Subcutaneous abdominal adipose tissue (tissue), 5 donors: Measurements from ENCODE around the gene ANKRD34C.

ENCODE experiments used
- H3K27ac ChIP-seq: one replicate; pipeline ENCODE4 v1.7.0; 2013; ENCODE audit warnings: low read depth, mild to moderate bottlenecking, inconsistent platforms, low read length, moderate library complexity
- H3K27me3 ChIP-seq, 5 donors: one replicate each; pipeline ENCODE4 v1.7.0; 2013; ENCODE audit warnings: low read length in 5 of 5, inconsistent platforms in 1 of 5; ENCODE audit not compliant: control insufficient read depth in 5 of 5, insufficient read depth in 4 of 5
- H3K36me3 ChIP-seq, 5 donors: one replicate each; pipeline ENCODE4 v1.7.0; 2013; ENCODE audit warnings: low read length in 5 of 5; ENCODE audit not compliant: control insufficient read depth in 5 of 5, insufficient read depth in 5 of 5
- H3K4me1 ChIP-seq, 5 donors: one replicate each; pipeline ENCODE4 v1.7.0; 2013; ENCODE audit warnings: low read length in 5 of 5, mild to moderate bottlenecking in 3 of 5, moderate library complexity in 1 of 5; ENCODE audit not compliant: control insufficient read depth in 5 of 5, insufficient read depth in 5 of 5
- H3K4me3 ChIP-seq, 5 donors: one replicate each; pipeline ENCODE4 v1.7.0; 2013; ENCODE audit warnings: low read length in 5 of 5, low read depth in 1 of 5
- H3K9ac ChIP-seq, 5 donors: one replicate each; pipeline ENCODE4 v1.7.0; 2013; ENCODE audit warnings: low read length in 5 of 5, mild to moderate bottlenecking in 4 of 5, moderate library complexity in 3 of 5
- H3K9me3 ChIP-seq, 5 donors: one replicate each; pipeline ENCODE4 v1.7.0; 2013; ENCODE audit warnings: low read length in 5 of 5; ENCODE audit not compliant: control insufficient read depth in 5 of 5
- donor health status: healthy.
- donor health status: healthy.
- donor health status: healthy.
- donor health status: healthy.
- donor health status: healthy.

The ANKRD34C gene

DNA sequence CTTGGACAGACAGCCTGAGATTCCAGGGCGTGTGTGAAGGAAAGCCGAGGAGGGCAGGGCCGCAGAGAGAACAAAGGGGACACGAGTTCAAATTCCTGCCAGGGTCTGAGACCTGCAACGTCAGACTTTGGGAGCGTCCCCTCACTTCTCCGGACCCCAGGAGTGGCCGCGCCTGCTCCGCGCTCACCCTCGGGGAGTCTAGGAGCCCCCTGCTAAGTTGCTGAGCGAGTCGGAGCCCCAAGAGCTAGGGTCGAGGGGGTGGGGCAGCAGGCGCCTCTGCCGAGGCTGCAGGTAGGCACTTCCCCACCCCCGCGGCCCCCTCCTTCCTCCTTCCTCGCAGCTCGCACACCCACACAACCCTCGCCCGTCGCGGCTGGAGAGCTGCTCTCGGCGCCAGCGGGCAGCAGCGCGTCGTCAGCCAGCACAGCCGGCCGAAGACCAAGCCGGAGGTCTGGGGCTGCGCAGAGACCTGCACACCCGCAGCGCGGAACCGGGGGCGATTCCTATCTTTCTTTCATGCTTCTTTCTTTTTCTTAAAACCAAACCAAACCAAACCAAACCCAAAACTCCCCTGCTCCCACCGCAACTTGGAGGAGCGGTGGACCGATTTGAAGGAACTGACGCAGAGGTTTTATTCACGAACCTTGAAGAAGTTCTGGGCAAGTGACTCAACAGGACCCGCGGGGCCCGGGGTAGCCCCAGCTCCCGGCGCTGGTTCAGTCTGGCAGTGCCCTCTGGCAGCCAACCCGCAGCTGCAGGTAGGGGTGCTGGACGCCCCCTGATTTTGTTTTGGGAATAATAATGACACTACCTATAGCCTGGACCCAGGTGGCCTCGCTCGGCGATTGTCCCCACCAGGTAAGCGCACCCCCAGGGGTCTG, at the start of gene ANKRD34C:
ANKRD34C (plus strand) TSS at position 352 of the 881 bp plus-strand sequence. CDS start 10,563 bp downstream, outside the sequence.
- no peaks in the 10 kb centered on the region for H3K4me1 ChIP-seq
- peaks cover 22 to 37% (median 27%) of the 10 kb centered on the region in 5 donors for H3K27me3 ChIP-seq
- no peak within 1 kb of the TSS for H3K27ac ChIP-seq
- H3K9ac ChIP-seq, result no peak within 1 kb of the TSS
- H3K9me3 ChIP-seq, result peaks cover 0 to 9% (median 4%) of the 10 kb centered on the region in 5 donors
- no peaks in the 10 kb centered on the region for H3K36me3 ChIP-seq
- H3K4me3 ChIP-seq, result no peak within 1 kb of the TSS

GRCh38 chr15:79233236-79233635, 49.3 kb upstream of the ANKRD34C start:
- Histone ChIP-seq H3K36me3 (no peaks in the 10 kb centered on the region), H3K4me1 (no peaks in the 10 kb centered on the region), H3K4me3 (no peak overlapping the region), H3K27ac (no peak overlapping the region), H3K9me3 (peaks cover 3 to 16% (median 11%) of the 10 kb centered on the region in 5 donors), H3K9ac (no peak overlapping the region), H3K27me3 (peaks cover 0 to 14% (median 3%) of the 10 kb centered on the region in 5 donors)

- peaks cover 0 to 14% (median 5%) of the 10 kb centered on the region in 5 donors for H3K27me3 ChIP-seq
- H3K4me1 ChIP-seq, result peaks cover 0 to 1% (median 0%) of the 10 kb centered on the region in 5 donors
- H3K9me3 ChIP-seq, result no peaks in the 10 kb centered on the region
- H3K9ac ChIP-seq, result no peak overlapping the region
- no peak overlapping the region for H3K4me3 ChIP-seq
- H3K27ac ChIP-seq, result no peak overlapping the region
- H3K36me3 ChIP-seq, result no peaks in the 10 kb centered on the region
Observed at GRCh38 chr15:79240036-79240435, 42.5 kb upstream of the ANKRD34C start.

DNA sequence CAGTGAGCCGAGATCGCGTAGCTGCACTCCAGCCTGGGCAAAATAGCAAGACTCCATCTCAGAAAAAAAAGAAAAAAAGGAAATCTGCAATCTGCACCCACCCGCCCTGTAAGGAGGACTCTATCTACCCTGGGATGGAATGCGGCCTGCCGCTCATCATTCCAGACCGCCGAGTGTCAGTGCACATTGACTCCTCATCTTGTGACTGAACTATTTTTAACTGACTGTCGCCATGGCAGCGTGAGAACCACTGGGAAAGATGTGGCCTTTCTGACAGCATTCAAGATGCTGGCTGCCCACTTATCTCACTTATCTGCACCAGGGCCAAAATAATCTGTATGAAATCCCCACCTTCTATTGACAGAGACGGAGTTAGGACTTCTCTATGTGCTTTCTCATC, 38.8 kb upstream of the ANKRD34C start:
- Histone ChIP-seq H3K36me3 (no peaks in the 10 kb centered on the region), H3K9ac (no peak overlapping the region), H3K9me3 (no peaks in the 10 kb centered on the region), H3K4me3 (no peak overlapping the region), H3K4me1 (peaks cover 0 to 1% (median 0%) of the 10 kb centered on the region in 5 donors), H3K27me3 (peaks cover 0 to 6% (median 0%) of the 10 kb centered on the region in 5 donors), H3K27ac (no peak overlapping the region)

DNA sequence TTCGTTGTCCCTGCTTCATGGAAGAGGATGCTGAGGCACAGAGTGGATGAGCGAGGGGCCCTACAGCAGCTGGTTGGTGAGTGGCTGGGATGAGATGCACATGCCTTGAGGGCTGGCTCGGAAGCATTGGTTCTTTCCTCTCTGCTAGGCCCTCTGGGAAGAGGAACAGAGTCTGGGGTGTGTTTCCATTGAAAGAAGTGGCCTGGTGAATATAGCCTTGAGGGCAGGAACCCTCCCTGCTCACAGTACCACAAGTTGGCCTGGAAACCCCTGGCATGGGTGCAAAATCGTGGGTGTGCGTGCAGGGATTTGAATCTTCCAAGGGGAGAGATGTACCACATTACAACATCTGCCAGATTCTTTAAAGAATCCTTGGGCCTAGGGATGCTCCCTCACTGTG, 37.6 kb upstream of the ANKRD34C start:
- Histone ChIP-seq H3K27me3 (peaks cover 0 to 2% (median 0%) of the 10 kb centered on the region in 5 donors), H3K4me3 (no peak overlapping the region), H3K9me3 (no peaks in the 10 kb centered on the region), H3K27ac (no peak overlapping the region), H3K4me1 (peaks cover 0 to 1% (median 0%) of the 10 kb centered on the region in 5 donors), H3K9ac (no peak overlapping the region), H3K36me3 (no peaks in the 10 kb centered on the region)

DNA sequence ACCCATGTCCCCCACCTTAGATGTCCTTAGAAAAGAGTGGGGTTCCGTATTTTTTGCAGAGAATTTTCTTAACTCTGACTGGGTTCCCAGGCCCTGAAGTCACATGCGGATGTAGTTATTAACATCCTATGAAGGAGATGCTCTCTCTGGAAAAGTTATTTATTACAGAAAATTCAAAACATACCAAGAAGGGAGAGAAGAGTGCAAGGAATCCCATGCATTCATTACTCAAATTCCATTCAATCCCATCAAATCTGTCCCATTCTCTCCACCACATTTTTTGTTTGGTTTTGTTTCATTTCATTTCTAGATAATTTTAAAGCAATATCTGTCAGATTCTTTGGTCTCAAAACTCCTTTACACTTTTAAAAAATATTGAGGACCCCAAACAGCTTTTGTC, 34.3 kb upstream of the ANKRD34C start:
- Histone ChIP-seq H3K27ac (no peak overlapping the region), H3K9ac (no peak overlapping the region), H3K36me3 (no peaks in the 10 kb centered on the region), H3K27me3 (peaks cover 0 to 7% (median 2%) of the 10 kb centered on the region in 5 donors), H3K4me1 (no peaks in the 10 kb centered on the region), H3K4me3 (no peak overlapping the region), H3K9me3 (no peaks in the 10 kb centered on the region)

- H3K4me1 ChIP-seq, result no peaks in the 10 kb centered on the region
- H3K4me3 ChIP-seq, result no peak overlapping the region
- H3K27me3 ChIP-seq, result peaks cover 0 to 12% (median 6%) of the 10 kb centered on the region in 5 donors
- no peak overlapping the region for H3K27ac ChIP-seq
- no peaks in the 10 kb centered on the region for H3K36me3 ChIP-seq
- H3K9ac ChIP-seq, result no peak overlapping the region
- H3K9me3 ChIP-seq, result peaks cover 0 to 2% (median 0%) of the 10 kb centered on the region in 5 donors
Observed at GRCh38 chr15:79257454-79257853, 25.1 kb upstream of the ANKRD34C start.

- Histone ChIP-seq H3K9me3 (peaks cover 0 to 1% (median 0%) of the 10 kb centered on the region in 5 donors), H3K27ac (no peak overlapping the region), H3K9ac (no peak overlapping the region), H3K4me3 (no peak overlapping the region), H3K4me1 (peaks cover 0 to 4% (median 0%) of the 10 kb centered on the region in 5 donors), H3K27me3 (peaks cover 3 to 14% (median 4%) of the 10 kb centered on the region in 5 donors), H3K36me3 (no peaks in the 10 kb centered on the region)
Observed at GRCh38 chr15:79261836-79262235, 20.7 kb upstream of the ANKRD34C start.

DNA sequence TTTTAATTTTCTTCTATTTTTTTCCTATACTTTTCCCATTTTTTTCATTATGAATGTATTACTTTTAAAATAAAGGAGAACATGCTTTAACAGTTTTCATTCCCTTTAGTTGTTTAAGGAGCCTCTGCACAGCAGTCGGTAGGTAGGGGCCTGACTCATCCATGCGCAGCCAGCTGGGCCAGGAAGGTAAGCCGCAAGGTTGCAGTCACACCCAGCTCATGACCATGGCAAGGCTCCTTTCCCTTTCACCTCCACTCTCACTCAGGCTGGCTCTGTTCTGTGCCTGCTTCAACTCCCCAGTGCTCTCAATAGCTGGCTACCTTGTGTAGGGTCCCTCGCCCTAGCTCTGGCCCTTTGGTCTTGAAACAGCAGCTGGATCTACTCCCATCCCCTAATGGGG, 17.4 kb upstream of the ANKRD34C start:
- Histone ChIP-seq H3K4me3 (no peak overlapping the region), H3K9me3 (no peaks in the 10 kb centered on the region), H3K36me3 (no peaks in the 10 kb centered on the region), H3K4me1 (peaks cover 0 to 4% (median 0%) of the 10 kb centered on the region in 5 donors), H3K9ac (no peak overlapping the region), H3K27ac (no peak overlapping the region), H3K27me3 (peaks cover 3 to 14% (median 4%) of the 10 kb centered on the region in 5 donors)

- Histone ChIP-seq H3K4me3 (no peak overlapping the region), H3K36me3 (no peaks in the 10 kb centered on the region), H3K9ac (no peak overlapping the region), H3K4me1 (peaks cover 0 to 4% (median 0%) of the 10 kb centered on the region in 5 donors), H3K9me3 (no peaks in the 10 kb centered on the region), H3K27ac (no peak overlapping the region), H3K27me3 (peaks cover 0 to 8% (median 4%) of the 10 kb centered on the region in 5 donors)
Observed at GRCh38 chr15:79265987-79266579, 16.4 kb upstream of the ANKRD34C start.
